Natural killer cell (primary cell): ENCODE results near the gene RAD50. TPM values are rescaled to one million over a fixed set of nuclear protein-coding genes. Genes with fewer than 3 reads are reported as not detected.

ENCODE experiments used
- ATAC-seq, 3 donors: fragments of 150-1000 bp in 2 of 3; fragments of 200-7000 bp in 1 of 3; cut with Tn5 transposase; 1 replicate in 1 of 3; 2 replicates in 2 of 3; pipeline ENCODE4 v1.10.0; 2021; ENCODE audit warnings: mild to moderate bottlenecking in 2 of 3, moderate library complexity in 2 of 3
- DNase-seq, 2 donors: peaks; one replicate each; pipeline versions ENCODE4 v3.0.0 to v3.0.0-alpha.2; 2013 to 2021; ENCODE audit warnings: mixed read lengths in 1 of 2
- H3K27ac ChIP-seq: one replicate; pipeline ENCODE4 v1.5.1; 2013; ENCODE audit warnings: mild to moderate bottlenecking, low read length
- H3K27me3 ChIP-seq: one replicate; pipeline ENCODE4 v1.6.1; 2013; ENCODE audit warnings: low read length; ENCODE audit not compliant: control insufficient read depth, insufficient read depth
- H3K36me3 ChIP-seq: one replicate; pipeline ENCODE4 v1.6.1; 2013; ENCODE audit warnings: low read length; ENCODE audit not compliant: control insufficient read depth, insufficient read depth
- H3K4me1 ChIP-seq: one replicate; pipeline ENCODE4 v1.6.1; 2013; ENCODE audit warnings: low read length; ENCODE audit not compliant: control insufficient read depth, insufficient read depth
- H3K4me3 ChIP-seq: one replicate; pipeline ENCODE4 v1.5.1; 2013; ENCODE audit warnings: low read length
- H3K9me3 ChIP-seq: one replicate; pipeline ENCODE4 v1.6.1; 2013; ENCODE audit warnings: low read length; ENCODE audit not compliant: control insufficient read depth, insufficient read depth
- H3K27ac Mint-ChIP-seq, 2 donors: one replicate each; pipeline ENCODE4 v1.8.0; 2022; ENCODE audit warnings: mild to moderate bottlenecking in 2 of 2, mixed read lengths in 2 of 2, moderate library complexity in 1 of 2
- H3K27me3 Mint-ChIP-seq, 2 donors: one replicate each; pipeline ENCODE4 v1.8.0; 2022; ENCODE audit warnings: low read depth in 2 of 2, mixed read lengths in 2 of 2
- H3K36me3 Mint-ChIP-seq: one replicate; pipeline ENCODE4 v1.8.0; 2022; ENCODE audit warnings: mixed read lengths
- H3K4me1 Mint-ChIP-seq, 2 donors: one replicate each; pipeline ENCODE4 v1.8.0; 2022; ENCODE audit warnings: mixed read lengths in 2 of 2
- H3K4me3 Mint-ChIP-seq: one replicate; pipeline ENCODE4 v1.8.0; 2022; ENCODE audit warnings: mild to moderate bottlenecking, moderate library complexity, mixed read lengths
- H3K9me3 Mint-ChIP-seq, 2 donors: one replicate each; pipeline ENCODE4 v1.8.0; 2022; ENCODE audit warnings: mixed read lengths in 2 of 2
- CTCF ChIP-seq: fragments of 200-600 bp; IDR thresholded peaks from one replicate; pipeline ENCODE4 v1.8.0; 2022; ENCODE audit warnings: antibody characterized with exemption
- WGBS: methylation state at CpG from one replicate; pipeline ENCODE4 v1.1.7; 2013; ENCODE audit warnings: missing lambda C conversion rate; ENCODE audit not compliant: insufficient coverage; 5-methylcytosine and 5-hydroxymethylcytosine counted together
- intact Hi-C: fragments of 100-400 bp; cut with micrococcal nuclease; formaldehyde crosslinking; loops from one replicate; pipeline ENCODE4 v1.14.2; 2022
- total RNA-seq, 4 donors: library from RNA; stranded (reverse); fragments of 120-200 nt in 1 of 4; gene quantifications; one replicate each; pipeline versions ENCODE4 v1.2.3 to v1.2.4, GENCODE V29; 2013 to 2022

The RAD50 gene
- total RNA-seq, 3 donors from 2014 or later (not counting 1 experiment from before 2014, with no cell fraction given), result 21.0 to 31.2 (median 27.5) TPM

DNA sequence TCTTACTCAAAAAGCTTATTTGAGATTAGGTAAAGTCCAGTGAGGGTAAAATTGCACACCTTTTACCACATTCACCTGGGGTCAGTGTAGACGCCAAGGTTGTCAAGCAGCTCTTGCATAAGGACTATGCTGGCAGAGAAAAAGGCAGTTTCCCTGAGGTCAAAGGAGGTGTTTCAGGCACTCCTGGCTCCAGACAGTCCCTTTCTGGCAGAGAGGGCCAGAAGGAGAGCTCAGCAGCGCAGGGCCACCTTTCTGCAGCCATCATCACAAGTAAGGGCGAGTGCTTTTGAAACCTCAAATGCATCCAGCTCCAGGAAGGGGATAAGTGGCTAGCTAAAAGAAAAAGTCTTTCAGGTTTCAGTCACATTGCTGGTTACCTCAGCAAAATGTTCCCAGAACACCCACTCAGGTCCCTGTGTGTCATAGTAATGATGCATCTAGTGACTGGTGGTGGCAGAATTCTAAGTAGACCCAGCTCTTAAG lies 84.5 kb downstream of the RAD50 start:
- Mint-ChIP-seq H3K9me3 (no peaks in the 10 kb centered on the region), H3K4me1 (no peaks in the 10 kb centered on the region), H3K36me3 (peaks cover 8% of the 10 kb centered on the region), H3K4me3 (no peak overlapping the region), H3K27me3 (no peaks in the 10 kb centered on the region), H3K27ac (no peak overlapping the region)
- no peaks in the 10 kb centered on the region for H3K4me1 ChIP-seq
- no peaks in the 10 kb centered on the region for H3K9me3 ChIP-seq
- H3K27me3 ChIP-seq, result no peaks in the 10 kb centered on the region
- DNase-seq (no peak), ATAC-seq (no peak)
- WGBS, result 93% methylated on average over 3 of the region's 3 CpGs
- no peak overlapping the region for H3K27ac ChIP-seq
- peaks cover 45% of the 10 kb centered on the region for H3K36me3 ChIP-seq
- intact Hi-C loops, result no loop called here
- no peak overlapping the region for H3K4me3 ChIP-seq
- no peak for TF ChIP-seq CTCF

DNA sequence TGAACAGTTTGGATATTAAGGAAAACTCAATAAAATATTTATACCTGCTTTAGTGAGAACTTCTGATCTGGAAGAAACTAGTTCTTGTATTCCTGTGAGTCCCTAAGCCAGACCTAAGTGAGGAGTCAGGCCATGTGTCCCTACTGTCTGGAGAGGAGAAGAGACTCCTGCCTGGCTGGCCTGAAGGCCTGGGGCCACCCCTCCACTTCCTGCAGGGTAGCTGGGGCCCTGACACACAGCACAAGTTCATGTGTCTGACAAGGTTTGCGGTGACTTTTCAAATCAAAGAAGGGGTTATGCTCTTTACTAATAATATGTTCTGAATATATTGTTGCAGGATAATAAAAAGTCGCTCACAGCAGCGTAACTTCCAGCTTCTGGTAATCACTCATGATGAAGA lies 85.1 kb downstream of the RAD50 start:
- Histone ChIP-seq H3K36me3 (peaks cover 43% of the 10 kb centered on the region), H3K9me3 (no peaks in the 10 kb centered on the region), H3K27ac (no peak overlapping the region), H3K4me3 (no peak overlapping the region), H3K4me1 (no peaks in the 10 kb centered on the region), H3K27me3 (no peaks in the 10 kb centered on the region)
- H3K27ac Mint-ChIP-seq, result no peak overlapping the region
- no peaks in the 10 kb centered on the region for H3K27me3 Mint-ChIP-seq
- ATAC-seq (no peak), DNase-seq (no peak)
- H3K9me3 Mint-ChIP-seq, result no peaks in the 10 kb centered on the region
- H3K4me3 Mint-ChIP-seq, result no peak overlapping the region
- H3K36me3 Mint-ChIP-seq, result peaks cover 8% of the 10 kb centered on the region
- TF ChIP-seq CTCF, result no peak
- intact Hi-C loops, result no loop called here
- H3K4me1 Mint-ChIP-seq, result no peaks in the 10 kb centered on the region
- WGBS, result 97% methylated on average over 3 of the region's 3 CpGs

- TF ChIP-seq CTCF, result no peak
- no peaks in the 10 kb centered on the region for H3K4me1 Mint-ChIP-seq
- H3K36me3 Mint-ChIP-seq, result peaks cover 12% of the 10 kb centered on the region
- ATAC-seq, result no peak
- H3K9me3 ChIP-seq, result no peaks in the 10 kb centered on the region
- no peak overlapping the region for H3K27ac Mint-ChIP-seq
- H3K27me3 ChIP-seq, result no peaks in the 10 kb centered on the region
- no peak overlapping the region for H3K27ac ChIP-seq
- peaks cover 8% of the 10 kb centered on the region in 2 donors for H3K9me3 Mint-ChIP-seq
- H3K27me3 Mint-ChIP-seq, result peaks cover 0 to 11% of the 10 kb centered on the region in 2 donors
- intact Hi-C loops, result no loop called here
- no peaks in the 10 kb centered on the region for H3K4me1 ChIP-seq
- H3K4me3 Mint-ChIP-seq, result no peak overlapping the region
- DNase-seq, result no peak
- H3K4me3 ChIP-seq, result no peak overlapping the region
- peaks cover 31% of the 10 kb centered on the region for H3K36me3 ChIP-seq
Measured at GRCh38 chr5:132644177-132644576, 87.4 kb downstream of the RAD50 start.

- intact Hi-C loops, result no loop called here
- Mint-ChIP-seq H3K27ac (no peak overlapping the region), H3K27me3 (peaks cover 3 to 11% of the 10 kb centered on the region in 2 donors), H3K4me3 (no peak overlapping the region), H3K9me3 (peaks cover 8% of the 10 kb centered on the region in 2 donors), H3K36me3 (peaks cover 12% of the 10 kb centered on the region), H3K4me1 (no peaks in the 10 kb centered on the region)
- no peaks in the 10 kb centered on the region for H3K27me3 ChIP-seq
- ATAC-seq (no peak), DNase-seq (no peak)
- peaks cover 12% of the 10 kb centered on the region for H3K36me3 ChIP-seq
- over 99% methylated on average over 8 of the region's 11 CpGs for WGBS
- TF ChIP-seq CTCF, result no peak
- no peak overlapping the region for H3K4me3 ChIP-seq
- no peak overlapping the region for H3K27ac ChIP-seq
- H3K4me1 ChIP-seq, result no peaks in the 10 kb centered on the region
- H3K9me3 ChIP-seq, result no peaks in the 10 kb centered on the region
Measured at GRCh38 chr5:132646583-132647266, 89.9 kb downstream of the RAD50 start.
